ENCODE data around the gene PDGFD.

DNA sequence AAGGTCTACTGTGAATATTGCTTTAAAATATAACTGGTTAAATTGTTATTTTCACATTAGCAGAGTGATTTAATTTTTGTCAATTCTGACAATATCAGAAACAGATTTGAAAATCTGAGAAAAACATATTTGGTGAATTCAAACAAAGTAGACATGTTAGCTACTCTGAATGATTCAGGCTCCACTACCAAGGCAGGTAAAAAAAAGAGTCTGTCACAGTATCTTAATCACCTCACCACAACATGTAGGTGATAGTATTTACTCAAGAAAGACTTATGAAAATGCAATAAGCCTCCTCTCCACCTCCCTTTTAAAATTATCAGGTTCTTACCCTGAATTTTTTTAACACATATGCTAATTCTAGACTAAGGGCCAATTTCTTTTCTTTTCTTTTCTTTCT lies 85.0 kb downstream of the PDGFD start:
- TF ChIP-seq, protein P1, sequence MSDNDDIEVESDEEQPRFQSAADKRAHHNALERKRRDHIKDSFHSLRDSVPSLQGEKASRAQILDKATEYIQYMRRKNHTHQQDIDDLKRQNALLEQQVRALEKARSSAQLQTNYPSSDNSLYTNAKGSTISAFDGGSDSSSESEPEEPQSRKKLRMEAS (IDR thresholded peaks at IDR 0.05; ENCODE audit: insufficient read depth, insufficient read length) = no peak
- TF ChIP-seq CTCF (IDR thresholded peaks at IDR 0.05; ENCODE audit: extremely low read depth in 1 of 2, insufficient read depth in 1 of 2, low read depth in 1 of 2, low read length in 2 of 2) = no peak
- TF ChIP-seq EZH2 (IDR thresholded peaks at IDR 0.05; ENCODE audit: borderline replicate concordance, low read depth, low read length, severe bottlenecking) = no peak
- TF ChIP-seq POLR2A (IDR thresholded peaks at IDR 0.05; ENCODE audit: low read depth, low read length) = no peak
- TF ChIP-seq POLR2AphosphoS5 (IDR thresholded peaks at IDR 0.05; ENCODE audit: insufficient read depth, low read depth, low read length) = no peak
- no peak for TF ChIP-seq JUN (IDR thresholded peaks at IDR 0.05; ENCODE audit: borderline replicate concordance, insufficient read depth, insufficient read length, low read depth)
- TF ChIP-seq MYC (IDR thresholded peaks at IDR 0.05; ENCODE audit: low read depth, low read length) = no peak
- TF ChIP-seq FOS (IDR thresholded peaks at IDR 0.05; ENCODE audit: borderline replicate concordance, insufficient read depth, low read length) = no peak
- no peak for TF ChIP-seq GATA2 (IDR thresholded peaks at IDR 0.05; ENCODE audit: insufficient read depth, insufficient read length, low read depth, low read length)

All from endothelial cell of umbilical vein (primary cell).